ENCODE results near the gene NPDC1. TPM values are rescaled to one million over a fixed set of nuclear protein-coding genes. Genes with fewer than 3 reads are reported as not detected.

Gene NPDC1
- total and polyA plus RNA-seq, 2 of the 8 experiments (the other 6 are each of a cell fraction or from before 2014, with no cell fraction given) = 26.2 to 44.1 TPM

DNA sequence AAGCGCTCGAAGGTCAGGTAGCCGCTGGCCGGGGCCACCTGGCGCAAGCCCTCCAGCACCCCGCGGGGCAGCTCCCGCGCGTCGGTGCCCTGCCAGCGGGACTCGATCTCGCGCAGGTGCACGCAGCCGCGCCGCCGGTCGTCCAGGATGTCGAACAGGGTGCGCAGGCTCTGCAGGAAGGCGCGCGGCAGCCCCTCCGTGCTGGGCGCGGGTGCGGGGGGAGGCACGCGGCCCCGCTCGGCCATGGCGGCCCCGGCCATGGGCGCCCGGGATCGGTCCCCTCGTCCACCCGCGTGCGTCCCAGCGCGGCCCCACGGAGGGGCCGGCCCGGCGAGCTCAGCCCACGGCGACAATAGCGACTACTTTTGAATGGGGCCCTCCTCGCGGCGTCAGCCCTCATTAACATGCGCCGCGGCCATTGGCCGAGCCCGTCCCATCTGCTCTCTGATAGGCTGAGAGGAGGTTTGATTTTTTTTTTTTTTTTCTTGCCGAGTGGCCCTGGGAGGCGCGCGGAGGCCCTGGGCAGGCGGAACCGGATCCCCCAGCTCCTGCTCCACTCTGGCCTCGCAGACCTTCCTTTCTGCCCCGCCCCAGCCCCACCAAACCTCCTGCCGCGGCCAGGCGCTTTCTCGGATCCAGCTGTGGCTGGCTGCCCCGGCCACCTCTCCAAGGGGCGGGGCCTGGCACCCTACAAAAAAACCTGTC is 24.4 kb upstream of the NPDC1 start, which contains the start of gene SAPCD2 (continued):
- TF ChIP-seq, protein P1, sequence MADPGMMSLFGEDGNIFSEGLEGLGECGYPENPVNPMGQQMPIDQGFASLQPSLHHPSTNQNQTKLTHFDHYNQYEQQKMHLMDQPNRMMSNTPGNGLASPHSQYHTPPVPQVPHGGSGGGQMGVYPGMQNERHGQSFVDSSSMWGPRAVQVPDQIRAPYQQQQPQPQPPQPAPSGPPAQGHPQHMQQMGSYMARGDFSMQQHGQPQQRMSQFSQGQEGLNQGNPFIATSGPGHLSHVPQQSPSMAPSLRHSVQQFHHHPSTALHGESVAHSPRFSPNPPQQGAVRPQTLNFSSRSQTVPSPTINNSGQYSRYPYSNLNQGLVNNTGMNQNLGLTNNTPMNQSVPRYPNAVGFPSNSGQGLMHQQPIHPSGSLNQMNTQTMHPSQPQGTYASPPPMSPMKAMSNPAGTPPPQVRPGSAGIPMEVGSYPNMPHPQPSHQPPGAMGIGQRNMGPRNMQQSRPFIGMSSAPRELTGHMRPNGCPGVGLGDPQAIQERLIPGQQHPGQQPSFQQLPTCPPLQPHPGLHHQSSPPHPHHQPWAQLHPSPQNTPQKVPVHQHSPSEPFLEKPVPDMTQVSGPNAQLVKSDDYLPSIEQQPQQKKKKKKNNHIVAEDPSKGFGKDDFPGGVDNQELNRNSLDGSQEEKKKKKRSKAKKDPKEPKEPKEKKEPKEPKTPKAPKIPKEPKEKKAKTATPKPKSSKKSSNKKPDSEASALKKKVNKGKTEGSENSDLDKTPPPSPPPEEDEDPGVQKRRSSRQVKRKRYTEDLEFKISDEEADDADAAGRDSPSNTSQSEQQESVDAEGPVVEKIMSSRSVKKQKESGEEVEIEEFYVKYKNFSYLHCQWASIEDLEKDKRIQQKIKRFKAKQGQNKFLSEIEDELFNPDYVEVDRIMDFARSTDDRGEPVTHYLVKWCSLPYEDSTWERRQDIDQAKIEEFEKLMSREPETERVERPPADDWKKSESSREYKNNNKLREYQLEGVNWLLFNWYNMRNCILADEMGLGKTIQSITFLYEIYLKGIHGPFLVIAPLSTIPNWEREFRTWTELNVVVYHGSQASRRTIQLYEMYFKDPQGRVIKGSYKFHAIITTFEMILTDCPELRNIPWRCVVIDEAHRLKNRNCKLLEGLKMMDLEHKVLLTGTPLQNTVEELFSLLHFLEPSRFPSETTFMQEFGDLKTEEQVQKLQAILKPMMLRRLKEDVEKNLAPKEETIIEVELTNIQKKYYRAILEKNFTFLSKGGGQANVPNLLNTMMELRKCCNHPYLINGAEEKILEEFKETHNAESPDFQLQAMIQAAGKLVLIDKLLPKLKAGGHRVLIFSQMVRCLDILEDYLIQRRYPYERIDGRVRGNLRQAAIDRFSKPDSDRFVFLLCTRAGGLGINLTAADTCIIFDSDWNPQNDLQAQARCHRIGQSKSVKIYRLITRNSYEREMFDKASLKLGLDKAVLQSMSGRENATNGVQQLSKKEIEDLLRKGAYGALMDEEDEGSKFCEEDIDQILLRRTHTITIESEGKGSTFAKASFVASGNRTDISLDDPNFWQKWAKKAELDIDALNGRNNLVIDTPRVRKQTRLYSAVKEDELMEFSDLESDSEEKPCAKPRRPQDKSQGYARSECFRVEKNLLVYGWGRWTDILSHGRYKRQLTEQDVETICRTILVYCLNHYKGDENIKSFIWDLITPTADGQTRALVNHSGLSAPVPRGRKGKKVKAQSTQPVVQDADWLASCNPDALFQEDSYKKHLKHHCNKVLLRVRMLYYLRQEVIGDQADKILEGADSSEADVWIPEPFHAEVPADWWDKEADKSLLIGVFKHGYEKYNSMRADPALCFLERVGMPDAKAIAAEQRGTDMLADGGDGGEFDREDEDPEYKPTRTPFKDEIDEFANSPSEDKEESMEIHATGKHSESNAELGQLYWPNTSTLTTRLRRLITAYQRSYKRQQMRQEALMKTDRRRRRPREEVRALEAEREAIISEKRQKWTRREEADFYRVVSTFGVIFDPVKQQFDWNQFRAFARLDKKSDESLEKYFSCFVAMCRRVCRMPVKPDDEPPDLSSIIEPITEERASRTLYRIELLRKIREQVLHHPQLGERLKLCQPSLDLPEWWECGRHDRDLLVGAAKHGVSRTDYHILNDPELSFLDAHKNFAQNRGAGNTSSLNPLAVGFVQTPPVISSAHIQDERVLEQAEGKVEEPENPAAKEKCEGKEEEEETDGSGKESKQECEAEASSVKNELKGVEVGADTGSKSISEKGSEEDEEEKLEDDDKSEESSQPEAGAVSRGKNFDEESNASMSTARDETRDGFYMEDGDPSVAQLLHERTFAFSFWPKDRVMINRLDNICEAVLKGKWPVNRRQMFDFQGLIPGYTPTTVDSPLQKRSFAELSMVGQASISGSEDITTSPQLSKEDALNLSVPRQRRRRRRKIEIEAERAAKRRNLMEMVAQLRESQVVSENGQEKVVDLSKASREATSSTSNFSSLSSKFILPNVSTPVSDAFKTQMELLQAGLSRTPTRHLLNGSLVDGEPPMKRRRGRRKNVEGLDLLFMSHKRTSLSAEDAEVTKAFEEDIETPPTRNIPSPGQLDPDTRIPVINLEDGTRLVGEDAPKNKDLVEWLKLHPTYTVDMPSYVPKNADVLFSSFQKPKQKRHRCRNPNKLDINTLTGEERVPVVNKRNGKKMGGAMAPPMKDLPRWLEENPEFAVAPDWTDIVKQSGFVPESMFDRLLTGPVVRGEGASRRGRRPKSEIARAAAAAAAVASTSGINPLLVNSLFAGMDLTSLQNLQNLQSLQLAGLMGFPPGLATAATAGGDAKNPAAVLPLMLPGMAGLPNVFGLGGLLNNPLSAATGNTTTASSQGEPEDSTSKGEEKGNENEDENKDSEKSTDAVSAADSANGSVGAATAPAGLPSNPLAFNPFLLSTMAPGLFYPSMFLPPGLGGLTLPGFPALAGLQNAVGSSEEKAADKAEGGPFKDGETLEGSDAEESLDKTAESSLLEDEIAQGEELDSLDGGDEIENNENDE (IDR thresholded peaks at IDR 0.05; ENCODE audit: insufficient replicate concordance, low read length) = no peak
- TF ChIP-seq SIN3A (conservative IDR thresholded peaks at IDR 0.05 in 1 of 2, IDR thresholded peaks at IDR 0.05 in 1 of 2; ENCODE audit: low read depth in 1 of 2, low read length in 2 of 2) (no peak), TAF7 (optimal IDR thresholded peaks at IDR 0.05; ENCODE audit: borderline replicate concordance, low read depth, low read length) (peak; percentile 22), SP2 (IDR thresholded peaks at IDR 0.05; ENCODE audit: low read length) (no peak), POLR2AphosphoS5 (IDR thresholded peaks at IDR 0.05; ENCODE audit: low read depth, low read length) (no peak), MAFK (IDR thresholded peaks at IDR 0.05; ENCODE audit: low read depth, low read length) (no peak), JUND (IDR thresholded peaks at IDR 0.05; ENCODE audit: low read length) (no peak), ZNF274 (IDR thresholded peaks at IDR 0.05; ENCODE audit: borderline replicate concordance, extremely low read depth, low read length) (no peak)
- TF ChIP-seq, protein P2, sequence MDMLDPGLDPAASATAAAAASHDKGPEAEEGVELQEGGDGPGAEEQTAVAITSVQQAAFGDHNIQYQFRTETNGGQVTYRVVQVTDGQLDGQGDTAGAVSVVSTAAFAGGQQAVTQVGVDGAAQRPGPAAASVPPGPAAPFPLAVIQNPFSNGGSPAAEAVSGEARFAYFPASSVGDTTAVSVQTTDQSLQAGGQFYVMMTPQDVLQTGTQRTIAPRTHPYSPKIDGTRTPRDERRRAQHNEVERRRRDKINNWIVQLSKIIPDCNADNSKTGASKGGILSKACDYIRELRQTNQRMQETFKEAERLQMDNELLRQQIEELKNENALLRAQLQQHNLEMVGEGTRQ (IDR thresholded peaks at IDR 0.05; ENCODE audit: low read length) = no peak
